ENCODE results near the gene OR52E4.

DNA sequence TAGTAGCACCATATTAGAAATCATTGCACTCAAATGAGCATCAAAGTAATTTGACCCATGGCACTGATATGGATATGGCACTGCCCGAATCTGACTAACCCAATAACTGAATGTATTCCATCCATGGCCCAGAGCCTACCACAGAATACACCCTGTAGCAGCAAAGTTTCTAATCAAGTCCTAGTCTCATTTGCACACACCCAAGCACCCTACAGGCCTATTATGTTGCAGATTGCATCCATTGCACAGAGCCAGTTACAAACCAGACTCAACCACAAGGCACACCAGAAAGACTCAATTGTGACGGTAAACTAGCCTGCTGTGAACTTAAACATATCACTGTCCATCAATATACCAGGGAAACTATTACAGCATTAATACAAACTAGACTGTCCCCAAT lies 19.1 kb downstream of the OR52E4 start:
- TF ChIP-seq, protein P1, sequence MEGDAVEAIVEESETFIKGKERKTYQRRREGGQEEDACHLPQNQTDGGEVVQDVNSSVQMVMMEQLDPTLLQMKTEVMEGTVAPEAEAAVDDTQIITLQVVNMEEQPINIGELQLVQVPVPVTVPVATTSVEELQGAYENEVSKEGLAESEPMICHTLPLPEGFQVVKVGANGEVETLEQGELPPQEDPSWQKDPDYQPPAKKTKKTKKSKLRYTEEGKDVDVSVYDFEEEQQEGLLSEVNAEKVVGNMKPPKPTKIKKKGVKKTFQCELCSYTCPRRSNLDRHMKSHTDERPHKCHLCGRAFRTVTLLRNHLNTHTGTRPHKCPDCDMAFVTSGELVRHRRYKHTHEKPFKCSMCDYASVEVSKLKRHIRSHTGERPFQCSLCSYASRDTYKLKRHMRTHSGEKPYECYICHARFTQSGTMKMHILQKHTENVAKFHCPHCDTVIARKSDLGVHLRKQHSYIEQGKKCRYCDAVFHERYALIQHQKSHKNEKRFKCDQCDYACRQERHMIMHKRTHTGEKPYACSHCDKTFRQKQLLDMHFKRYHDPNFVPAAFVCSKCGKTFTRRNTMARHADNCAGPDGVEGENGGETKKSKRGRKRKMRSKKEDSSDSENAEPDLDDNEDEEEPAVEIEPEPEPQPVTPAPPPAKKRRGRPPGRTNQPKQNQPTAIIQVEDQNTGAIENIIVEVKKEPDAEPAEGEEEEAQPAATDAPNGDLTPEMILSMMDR (IDR thresholded peaks at IDR 0.05), result no peak
- TF ChIP-seq EP300 (IDR thresholded peaks at IDR 0.05), result no peak
- TF ChIP-seq POLR2A (IDR thresholded peaks at IDR 0.05), result no peak

Measured in tibial nerve (tissue), 4 donors.